ENCODE results near the gene FLOT1.

Gene FLOT1, protein sequence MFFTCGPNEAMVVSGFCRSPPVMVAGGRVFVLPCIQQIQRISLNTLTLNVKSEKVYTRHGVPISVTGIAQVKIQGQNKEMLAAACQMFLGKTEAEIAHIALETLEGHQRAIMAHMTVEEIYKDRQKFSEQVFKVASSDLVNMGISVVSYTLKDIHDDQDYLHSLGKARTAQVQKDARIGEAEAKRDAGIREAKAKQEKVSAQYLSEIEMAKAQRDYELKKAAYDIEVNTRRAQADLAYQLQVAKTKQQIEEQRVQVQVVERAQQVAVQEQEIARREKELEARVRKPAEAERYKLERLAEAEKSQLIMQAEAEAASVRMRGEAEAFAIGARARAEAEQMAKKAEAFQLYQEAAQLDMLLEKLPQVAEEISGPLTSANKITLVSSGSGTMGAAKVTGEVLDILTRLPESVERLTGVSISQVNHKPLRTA

DNA sequence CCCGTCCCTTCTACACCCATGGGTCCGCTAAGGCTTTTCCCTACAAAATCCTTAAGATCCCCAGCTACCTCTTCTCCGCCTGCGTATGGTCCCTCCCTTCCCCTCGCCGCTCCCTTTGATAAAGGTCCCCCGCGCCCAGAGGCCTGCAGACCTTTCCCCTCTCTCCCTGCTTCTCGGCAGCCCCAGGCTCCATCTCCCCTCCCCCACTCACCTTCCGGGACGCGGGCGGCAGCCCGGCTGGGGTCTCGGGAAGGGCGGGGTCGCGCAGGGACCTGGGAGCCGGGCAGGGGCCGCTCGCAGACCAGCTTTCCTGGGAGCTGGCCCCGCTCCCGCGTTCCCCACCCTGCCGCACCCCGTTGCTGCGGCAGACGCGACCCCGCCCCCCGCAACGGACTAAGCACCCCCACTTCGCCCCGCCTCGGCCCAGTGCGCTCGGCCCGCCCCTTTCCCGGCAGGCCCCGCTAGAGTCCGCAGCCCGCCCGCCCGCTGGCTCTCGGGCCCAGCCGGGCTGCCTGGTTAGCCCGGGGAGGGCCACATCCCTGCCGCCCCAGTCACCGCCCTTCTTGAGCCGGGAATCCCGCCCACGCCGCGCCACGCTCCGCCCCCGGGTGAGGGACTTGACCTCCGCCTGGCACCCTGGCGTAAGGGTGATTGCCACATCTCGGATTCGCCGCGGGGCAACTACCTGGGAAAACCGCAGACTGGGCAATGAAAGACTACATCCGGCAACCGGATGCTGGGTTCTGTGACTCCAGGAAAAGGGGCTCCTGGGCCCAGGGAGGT, at the start of gene FLOT1:
Gene FLOT1, minus strand, starts transcription at position 372 of the 783 bp plus-strand sequence. CDS start 498 bp downstream, outside the sequence.
- DNase-seq = peak; percentile 95

DNA sequence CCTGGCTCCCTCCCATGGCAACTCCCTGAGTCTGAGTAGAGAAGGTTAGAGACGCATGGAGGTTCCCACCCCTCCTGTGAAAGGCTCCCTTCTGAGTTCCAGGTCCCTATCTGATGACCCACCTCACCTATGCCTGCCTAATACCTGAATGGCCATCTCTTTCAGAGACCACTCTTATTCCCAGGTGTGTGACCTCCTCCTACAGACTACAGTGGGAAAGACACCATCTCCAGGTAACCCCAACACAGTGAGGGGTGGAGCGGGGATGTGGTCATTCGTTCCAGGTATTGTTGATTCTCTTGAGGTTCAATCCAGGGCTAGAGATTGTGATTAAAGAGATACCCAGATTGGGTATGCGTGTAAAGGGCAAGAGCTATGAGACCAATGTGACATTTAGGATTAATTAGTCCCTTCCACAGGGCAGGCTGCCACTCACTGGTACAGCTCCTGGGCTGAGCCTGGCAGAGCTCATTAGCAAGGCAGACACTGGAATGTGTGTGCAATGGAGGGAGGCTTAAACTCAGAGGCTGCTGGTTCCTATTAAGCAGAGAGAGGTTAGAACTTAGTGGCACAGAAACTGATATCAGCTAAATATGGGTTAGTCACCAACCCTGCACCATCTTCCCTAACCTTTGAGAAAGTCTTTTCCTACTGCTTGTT, 48.4 kb upstream of the FLOT1 start:
- no peak for DNase-seq

DNA sequence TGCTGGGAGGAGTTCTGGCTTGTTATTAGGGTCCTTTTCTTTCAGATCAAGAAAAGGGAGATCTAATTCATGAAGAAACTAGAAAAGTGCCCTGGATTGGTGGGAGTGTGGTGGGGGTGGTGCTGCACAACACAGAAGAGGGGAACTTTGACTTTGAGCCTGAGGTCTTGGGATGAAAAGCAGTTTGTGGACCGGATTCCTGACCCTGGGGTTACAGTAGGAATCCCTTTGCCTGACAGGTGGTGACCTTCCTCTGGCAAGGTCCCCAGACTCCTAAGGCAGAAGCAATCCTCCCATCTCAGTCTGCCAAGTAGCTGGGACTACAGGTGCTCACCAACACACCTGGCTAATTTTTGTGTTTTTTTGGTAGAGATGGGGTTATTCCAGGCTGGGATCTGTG, 47.1 kb upstream of the FLOT1 start:
- DNase-seq = no peak

DNA sequence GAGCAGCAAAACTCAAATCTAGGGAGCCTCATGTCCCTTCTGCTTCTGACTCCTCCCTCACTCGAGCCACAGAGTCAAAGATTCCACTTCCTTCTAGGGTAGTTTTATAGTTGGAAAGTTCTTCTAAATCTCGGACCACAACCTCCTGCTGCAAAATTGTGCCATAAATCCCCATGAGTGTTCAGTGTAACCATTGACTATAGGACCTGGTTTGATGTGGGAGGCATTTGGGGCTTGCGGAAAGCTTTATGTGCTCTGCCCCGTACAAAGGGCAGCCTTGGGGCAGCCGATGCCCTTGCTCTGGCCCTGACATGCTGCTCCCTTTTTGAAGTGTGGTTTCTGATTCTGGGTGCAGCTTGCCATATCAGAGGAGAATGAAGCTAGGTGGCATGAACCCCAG, 45.5 kb upstream of the FLOT1 start:
- DNase-seq = no peak

DNA sequence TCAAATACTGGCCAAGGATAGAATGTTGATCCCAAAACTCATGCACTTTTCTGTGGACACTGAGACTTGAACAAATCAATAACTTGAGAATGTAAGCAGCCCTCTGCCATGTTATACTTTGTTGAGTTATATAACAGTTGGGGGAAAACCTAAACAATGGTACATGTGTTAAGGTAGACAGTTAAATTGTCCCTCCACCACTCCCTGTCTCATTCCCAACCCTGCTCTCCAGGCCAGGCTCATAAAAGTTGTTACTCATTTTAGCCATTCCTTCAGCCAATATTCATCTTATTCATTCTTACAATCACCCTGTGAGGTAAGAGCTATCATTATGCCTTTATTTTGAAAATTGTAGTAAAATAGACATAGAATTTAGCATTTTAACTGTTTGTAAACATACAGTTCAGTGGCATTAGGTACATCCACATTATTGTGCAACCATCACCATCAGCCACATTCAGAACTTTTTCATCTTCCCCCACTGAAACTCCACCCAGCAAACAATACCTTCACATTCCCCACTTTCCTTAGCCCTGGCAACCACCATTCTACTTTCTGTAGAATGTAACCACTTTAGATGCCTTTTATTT, 40.0 kb upstream of the FLOT1 start:
- DNase-seq = no peak

DNA sequence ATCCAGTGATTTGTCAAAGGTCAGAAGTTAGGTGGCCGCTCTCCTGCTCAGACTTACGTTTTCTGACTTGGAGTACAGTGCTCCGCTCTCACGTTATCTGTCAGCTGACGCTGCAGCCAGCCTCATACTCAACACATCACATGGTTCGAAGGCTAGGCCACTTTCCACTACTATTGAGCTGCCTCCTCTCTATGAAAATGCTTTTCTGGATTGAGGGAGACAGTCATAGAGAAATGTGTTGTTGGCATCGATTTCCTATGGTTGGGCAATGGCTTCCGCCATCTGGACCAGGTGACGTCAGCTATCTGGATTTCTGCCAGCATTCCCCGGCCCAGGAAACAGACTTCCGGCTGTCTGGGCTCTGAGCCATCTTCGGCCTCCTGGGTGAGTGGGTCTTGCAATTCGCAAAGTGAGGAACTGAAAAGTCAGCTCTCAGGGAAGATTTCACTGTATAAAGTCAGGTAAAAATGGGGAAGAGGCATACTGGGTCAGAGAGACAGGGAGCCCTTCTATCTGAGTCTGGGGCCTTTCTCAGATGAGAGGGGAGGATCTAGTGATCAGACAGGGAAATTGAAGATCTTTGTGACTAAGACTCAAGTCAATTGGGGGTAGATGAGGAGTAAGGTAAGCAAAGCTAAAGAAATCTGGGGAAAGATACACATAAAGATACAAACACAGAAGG, 39.4 kb upstream of the FLOT1 start:
- DNase-seq = peak; percentile 93

DNA sequence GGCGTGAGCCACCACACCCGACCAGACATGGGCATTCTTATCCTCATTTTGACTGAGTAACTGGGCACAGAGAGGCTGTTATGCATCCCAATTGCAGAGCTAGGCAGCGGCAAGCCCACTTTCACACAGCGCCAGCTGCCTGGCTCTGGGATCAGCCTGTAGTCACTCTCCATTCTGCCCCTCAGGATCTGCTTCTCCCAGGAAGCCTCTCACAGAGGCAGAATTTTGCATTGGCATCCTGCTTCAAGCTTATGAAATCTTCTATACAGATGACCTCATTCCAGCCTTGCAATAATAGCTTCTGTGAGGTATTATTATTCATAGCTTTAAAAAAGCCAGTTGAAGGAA, 38.9 kb upstream of the FLOT1 start:
- DNase-seq = no peak

DNA sequence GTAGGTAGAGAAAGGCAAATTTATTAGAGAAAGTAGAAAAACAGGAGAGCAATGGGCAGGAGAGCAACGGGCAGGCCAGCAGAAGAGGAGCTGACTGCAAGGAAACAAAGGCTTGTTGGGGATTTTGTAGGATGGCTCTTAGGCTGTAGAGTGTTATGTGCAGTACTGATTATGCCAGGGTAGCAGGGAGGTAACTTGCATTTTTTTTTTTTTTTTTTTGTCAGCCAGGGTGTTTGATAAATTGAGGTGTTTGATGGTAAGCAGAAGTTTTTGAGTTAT, 38.1 kb upstream of the FLOT1 start:
- no peak for DNase-seq

DNA sequence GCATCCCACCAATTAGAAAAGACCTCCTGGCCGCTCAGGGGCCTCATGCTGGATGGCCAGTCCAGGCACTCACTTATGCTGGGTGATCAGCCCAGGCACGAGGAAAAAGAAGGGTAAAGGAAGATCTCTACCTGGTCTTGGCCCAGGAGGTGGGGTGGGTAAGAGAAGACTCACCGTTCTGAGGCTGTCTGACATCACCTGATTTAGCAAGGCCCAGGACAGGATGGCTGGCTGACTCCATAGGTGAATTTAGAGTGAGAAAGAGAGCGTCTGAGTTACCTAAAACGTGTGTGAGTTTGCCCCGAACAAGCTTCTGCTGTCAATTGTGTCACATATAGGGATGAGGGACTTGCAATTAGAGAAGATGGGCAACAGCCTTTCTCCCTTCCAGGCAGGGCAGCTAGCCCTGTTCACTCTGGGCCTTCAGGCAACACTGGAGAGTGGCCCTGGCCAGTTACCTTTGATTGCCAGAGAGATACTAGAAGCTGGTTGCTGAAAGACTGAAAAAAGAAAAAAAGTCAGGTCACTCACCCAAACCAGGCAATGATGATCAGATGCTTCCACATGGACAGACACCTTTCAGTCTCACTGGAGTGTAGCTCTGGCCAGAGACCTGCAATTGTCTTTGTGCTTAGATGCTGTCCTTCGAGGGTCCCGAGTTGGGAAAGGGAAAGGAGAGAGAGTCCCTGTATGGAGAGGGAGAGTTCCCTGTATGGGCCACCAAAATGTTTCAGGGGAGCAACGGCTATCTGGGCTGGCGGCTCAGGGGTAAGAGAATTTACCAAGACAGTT, 37.6 kb upstream of the FLOT1 start:
- no peak for DNase-seq

DNA sequence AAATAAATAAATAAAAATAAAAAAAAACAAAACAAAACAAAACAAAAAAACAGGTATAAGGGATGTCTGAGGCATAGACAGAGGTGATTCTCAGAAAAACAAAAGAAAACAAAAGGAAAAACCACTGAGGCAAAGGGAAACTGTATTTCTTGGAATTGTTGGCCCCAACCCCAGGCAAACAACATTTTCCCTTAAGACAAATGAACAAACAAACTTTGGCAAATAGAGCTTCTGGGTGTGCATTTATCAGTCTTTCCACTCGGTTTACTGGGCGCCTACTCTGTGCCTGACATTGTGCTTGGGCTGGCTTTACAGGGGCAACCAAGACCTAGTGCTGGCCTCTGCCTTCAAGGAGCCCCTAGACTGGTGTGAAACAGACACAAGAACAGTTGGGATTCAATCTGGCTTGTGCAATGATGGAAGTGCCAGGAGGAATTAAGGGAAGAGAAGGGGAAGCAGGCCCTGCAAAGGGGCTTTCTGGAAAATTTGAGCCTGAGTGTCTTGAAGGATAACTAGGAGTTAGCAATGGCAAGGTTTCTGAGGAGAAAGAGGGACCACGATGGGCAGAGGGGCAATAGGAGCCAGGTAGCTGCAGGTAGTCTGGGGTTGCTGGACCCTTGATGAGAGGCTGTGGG, 35.6 kb upstream of the FLOT1 start:
- no peak for DNase-seq

DNA sequence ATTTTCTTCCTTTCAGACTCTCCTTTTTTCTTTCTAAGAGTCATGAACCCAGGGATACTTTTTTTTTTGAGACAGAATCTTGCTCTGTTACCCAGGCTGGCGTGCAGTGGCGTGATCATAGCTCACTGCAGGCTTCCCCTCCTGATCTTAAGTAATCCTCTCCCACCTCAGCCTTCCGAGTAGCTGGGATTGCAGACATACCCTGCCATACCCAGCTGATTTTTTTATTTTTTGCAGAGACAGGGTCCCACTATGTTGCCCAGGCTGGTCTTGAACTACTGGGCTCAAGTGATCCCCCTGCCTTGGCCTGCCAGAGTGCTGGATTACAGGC, 34.6 kb upstream of the FLOT1 start:
- no peak for DNase-seq

DNA sequence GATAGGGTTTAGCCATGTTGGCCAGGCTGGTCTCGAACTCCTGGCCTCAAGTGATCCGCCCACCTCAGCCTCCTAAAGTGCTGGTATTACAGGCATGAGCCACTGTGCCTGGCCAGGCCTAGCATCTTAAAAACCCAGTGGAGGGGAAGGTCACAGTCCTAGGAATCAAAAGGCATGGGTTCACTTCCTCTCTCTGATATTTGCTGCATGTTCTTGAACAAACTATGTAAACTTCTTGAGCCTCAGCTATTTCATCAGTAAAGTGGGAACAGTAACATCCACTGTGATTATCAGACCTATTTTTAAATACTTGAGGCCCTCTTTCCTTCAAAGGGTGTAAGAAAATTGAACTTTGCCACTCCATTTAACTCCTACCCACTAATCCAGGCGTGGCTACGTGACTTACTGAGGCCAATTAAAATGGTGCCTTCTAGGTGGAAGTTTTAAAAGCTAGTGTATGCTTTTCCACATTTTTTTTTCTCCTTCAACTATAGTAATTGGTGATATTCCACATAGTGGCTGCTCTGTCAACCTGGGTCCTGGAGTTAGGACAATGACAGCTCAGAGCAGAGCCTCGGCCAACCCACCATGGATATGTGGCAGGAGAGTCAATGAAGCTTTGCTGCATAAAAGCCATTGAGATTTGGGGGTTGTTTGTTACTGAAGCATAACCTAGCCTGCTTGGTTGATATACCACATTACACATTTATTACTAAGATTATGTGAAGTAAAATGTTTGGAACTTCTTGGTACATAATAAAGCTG, 34.1 kb upstream of the FLOT1 start:
- no peak for DNase-seq

DNA sequence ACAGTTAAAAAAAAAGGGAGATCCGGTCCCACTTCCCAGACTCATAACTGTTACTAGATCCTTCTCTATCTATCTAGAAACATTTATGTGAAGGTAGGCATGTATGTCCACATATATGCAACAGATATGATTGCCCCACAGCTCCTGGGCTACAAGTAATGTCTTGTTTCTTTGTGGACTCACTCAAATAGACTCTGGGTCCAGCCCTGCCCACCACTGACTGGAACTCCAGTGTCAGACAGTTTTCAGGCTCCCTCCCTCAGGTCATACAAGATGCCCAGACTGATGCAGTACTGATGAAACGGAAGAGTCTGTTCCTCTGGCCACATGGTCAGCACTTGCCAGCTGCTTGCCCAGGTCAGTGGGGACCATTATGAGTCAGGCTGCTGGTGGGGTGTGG, 32.6 kb upstream of the FLOT1 start:
- DNase-seq = no peak

DNA sequence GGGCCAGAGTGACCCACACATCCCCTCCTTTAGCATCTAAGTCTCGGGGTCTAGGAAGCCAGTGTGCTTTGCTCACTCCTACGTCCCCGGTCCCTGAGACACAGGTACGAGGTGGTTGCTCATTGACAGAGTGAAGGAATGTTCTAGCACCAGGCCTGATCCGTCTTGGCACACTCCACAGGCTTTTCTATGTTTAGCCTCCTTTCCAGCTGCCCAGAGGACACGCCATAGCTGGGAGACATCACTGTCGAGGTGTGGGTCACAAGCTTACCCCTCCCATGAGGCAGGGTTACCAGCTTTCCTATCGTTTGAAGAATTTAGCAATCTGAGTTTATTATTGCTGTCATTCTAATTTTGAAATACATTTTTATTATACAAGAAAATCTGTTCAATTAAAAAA, 32.2 kb upstream of the FLOT1 start:
- DNase-seq = no peak

DNA sequence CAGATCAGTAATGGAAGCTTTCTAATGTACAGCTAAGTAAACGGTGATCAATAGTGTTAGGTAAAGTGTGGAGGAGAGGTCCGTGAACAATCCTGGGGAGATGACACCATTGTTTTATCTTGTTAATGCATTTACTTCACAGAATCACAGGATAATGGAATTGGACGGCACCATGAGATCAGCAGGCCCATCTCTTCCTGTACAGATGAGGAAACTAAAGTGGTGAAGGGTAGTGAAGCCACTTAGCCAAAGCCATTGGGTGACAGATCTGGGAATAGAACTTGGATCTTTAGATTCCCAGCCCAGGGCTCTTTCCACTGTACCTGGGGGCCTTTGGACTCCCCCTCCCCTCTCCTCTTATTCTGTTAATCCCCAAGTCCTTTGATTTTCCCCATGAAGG, 28.1 kb upstream of the FLOT1 start:
- DNase-seq = no peak

DNA sequence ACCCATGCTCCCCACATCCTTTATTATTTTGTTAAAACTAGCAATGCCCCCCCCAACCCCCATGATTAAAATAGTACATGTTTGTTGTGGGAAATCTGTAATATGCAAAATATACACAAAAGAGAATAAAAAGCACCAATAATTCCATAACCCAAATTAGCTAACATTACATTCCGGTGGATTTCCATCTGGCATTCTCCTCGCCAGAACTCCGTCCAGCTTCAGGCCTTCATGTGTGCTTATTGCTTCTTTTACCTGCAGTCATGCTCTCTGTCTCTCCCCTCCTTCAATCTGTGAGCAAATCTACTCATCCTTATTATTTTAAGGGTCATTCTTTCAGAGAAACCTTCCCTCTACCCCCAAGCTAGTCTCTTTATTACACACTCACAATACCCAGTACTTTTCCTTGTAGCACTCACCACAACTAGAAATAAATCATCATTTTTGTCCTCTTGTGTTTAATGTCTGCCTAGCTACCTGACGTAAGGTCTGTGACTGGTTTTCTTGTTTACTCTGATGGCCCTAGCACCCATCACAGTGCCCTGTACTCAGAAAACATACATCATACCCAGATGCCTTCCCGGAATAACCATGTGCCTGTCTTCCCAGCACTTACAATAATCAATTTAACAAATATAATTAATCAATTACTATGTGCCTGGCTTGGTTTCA, 27.5 kb upstream of the FLOT1 start:
- DNase-seq = no peak

DNA sequence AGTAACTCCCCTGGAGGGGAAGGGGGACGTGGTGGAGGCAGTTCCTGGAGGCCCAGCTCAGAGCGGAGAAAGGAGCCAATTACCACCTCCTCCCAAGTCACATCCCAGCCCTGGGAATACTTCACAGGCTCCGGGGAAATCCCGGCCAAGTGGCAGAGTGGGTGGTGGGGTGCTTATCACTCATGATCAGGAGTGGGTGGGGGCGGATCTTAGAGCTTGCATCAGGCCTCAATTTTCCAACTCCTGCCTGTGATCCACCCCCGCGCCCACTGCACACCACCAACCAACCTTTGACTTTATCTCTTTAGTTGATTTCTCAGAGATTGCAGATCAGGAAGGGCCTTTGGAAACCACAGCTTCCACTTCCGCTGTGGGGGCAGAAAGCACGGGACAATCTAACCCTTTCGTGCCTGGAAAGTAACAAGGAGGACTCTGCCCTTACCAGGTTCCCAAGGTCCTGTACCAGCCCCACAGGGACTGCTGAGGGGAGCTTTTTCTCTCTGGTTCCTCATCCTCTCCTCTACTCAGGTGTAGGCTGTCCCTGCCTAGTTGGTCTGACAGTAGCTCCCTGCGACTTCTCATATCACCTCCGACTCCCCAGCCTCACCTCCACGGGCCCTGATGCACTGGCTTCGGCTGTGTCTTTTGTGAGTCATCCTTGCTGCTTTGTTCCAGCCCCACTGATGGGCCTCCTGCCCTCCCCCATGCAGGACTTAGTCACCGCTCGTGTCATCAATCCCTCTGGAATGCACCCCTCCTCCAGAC, 26.8 kb upstream of the FLOT1 start:
- DNase-seq = no peak

DNA sequence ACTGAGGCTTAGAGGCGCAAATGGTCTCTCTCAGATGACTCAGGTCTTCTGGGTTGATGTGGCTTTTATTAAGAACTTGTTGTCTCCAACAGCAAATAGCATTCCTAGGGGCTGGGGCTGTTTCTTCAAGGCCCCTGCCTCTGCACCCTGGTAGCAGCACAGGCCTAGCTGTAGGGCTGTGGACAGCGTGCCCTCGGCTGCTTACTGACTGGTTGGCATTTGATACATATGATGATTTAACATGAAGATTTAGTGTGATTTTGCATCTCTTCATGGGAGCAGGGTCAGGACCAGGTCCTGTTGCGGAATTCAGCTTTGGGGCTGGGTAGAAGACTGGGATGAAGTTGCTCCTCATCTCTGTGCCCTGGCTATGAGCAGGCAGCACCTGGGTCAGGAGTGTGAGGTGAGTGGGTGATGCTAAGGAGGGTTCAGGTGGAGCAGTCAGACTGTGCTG, 26.2 kb upstream of the FLOT1 start:
- no peak for DNase-seq

DNA sequence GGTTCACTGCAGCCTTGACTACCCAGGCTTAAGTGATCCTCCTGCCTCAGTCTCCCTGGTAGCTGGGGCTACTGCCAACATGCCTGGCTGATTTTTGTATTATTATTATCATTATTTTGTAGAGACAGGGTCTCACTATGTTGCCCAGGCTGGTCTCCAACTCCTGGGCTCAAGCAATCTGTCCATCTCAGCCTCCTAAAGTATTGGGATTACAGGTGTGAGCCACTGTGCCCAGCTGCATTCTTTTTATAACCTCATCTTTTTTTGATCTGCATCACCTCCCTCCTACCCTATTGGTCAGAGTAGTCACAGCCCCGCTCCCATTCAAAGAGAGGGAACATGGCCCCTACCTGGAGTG, 25.4 kb upstream of the FLOT1 start:
- no peak for DNase-seq
